Measurements from ENCODE around the gene ZCCHC7.

Gene ZCCHC7

GRCh38 chr9:37221489-37222106 is 101.2 kb downstream of the ZCCHC7 start:
- Histone ChIP-seq H3K4me3 (replicated peaks; ENCODE audit: insufficient read depth, low read length) (no peak overlapping the region), H3K27me3 (ENCODE audit: insufficient read depth, poor library complexity, severe bottlenecking) (no peaks in the 10 kb centered on the region), H3K27ac (replicated peaks) (no peak overlapping the region)
- TF ChIP-seq REST (IDR thresholded peaks at IDR 0.05; ENCODE audit: insufficient replicate concordance, low read depth), result no peak
- TF ChIP-seq SPI1 (IDR thresholded peaks at IDR 0.05; ENCODE audit: borderline replicate concordance, low read depth), result no peak
- TF ChIP-seq, protein P1, sequence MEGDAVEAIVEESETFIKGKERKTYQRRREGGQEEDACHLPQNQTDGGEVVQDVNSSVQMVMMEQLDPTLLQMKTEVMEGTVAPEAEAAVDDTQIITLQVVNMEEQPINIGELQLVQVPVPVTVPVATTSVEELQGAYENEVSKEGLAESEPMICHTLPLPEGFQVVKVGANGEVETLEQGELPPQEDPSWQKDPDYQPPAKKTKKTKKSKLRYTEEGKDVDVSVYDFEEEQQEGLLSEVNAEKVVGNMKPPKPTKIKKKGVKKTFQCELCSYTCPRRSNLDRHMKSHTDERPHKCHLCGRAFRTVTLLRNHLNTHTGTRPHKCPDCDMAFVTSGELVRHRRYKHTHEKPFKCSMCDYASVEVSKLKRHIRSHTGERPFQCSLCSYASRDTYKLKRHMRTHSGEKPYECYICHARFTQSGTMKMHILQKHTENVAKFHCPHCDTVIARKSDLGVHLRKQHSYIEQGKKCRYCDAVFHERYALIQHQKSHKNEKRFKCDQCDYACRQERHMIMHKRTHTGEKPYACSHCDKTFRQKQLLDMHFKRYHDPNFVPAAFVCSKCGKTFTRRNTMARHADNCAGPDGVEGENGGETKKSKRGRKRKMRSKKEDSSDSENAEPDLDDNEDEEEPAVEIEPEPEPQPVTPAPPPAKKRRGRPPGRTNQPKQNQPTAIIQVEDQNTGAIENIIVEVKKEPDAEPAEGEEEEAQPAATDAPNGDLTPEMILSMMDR (IDR thresholded peaks at IDR 0.05; ENCODE audit: insufficient read depth, low read length), result no peak
- TF ChIP-seq GABPA (IDR thresholded peaks at IDR 0.05; ENCODE audit: low read depth), result no peak
- TF ChIP-seq POLR2AphosphoS5 (IDR thresholded peaks at IDR 0.05; ENCODE audit: low read depth), result no peak
- no peak for DNase-seq (ENCODE audit: low read depth in 1 of 2, low spot score in 1 of 2)

- TF ChIP-seq SPI1 (IDR thresholded peaks at IDR 0.05; ENCODE audit: borderline replicate concordance, low read depth), result no peak
- TF ChIP-seq, protein P1 (IDR thresholded peaks at IDR 0.05; ENCODE audit: insufficient read depth, low read length), result no peak
- no peak for TF ChIP-seq REST (IDR thresholded peaks at IDR 0.05; ENCODE audit: insufficient replicate concordance, low read depth)
- no peak for TF ChIP-seq GABPA (IDR thresholded peaks at IDR 0.05; ENCODE audit: low read depth)
- no peak for TF ChIP-seq POLR2AphosphoS5 (IDR thresholded peaks at IDR 0.05; ENCODE audit: low read depth)
- DNase-seq (ENCODE audit: low read depth in 1 of 2, low spot score in 1 of 2), result no peak
- no peaks in the 10 kb centered on the region for H3K27me3 ChIP-seq (ENCODE audit: insufficient read depth, poor library complexity, severe bottlenecking)
- no peak overlapping the region for H3K4me3 ChIP-seq (replicated peaks; ENCODE audit: insufficient read depth, low read length)
- H3K27ac ChIP-seq (replicated peaks), result no peak overlapping the region
Observed at GRCh38 chr9:37229455-37229854, 109.1 kb downstream of the ZCCHC7 start.

DNA sequence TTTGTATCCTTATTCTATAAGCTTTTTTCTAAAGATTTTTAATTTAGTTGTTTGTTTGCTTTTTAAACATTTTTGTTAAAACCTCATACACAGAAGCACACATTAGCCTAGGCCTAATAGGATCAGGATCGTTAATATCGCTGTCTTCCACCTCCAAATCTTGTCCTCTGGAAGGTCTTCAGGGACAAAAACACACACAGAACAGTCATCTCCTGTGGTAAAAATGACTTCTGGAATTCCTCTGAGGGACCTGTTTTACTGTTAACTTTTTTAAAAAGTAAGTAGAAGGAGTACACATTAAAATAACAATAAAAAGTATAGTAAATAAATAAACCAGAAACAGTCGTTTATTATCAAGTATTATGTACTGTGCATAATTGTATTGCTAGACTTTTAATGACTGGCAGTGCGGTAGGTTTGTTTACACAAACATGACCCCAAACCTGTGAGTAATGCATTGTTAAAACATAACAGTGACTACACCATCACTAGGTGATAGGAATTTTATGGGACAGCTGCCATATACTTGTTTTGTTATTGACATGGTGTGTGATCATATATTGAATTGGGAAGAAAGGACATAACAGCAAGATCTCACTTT is 109.6 kb downstream of the ZCCHC7 start:
- H3K4me3 ChIP-seq (replicated peaks; ENCODE audit: insufficient read depth, low read length), result no peak overlapping the region
- no peak for DNase-seq (ENCODE audit: low read depth in 1 of 2, low spot score in 1 of 2)
- H3K27me3 ChIP-seq (ENCODE audit: insufficient read depth, poor library complexity, severe bottlenecking), result no peaks in the 10 kb centered on the region
- H3K27ac ChIP-seq (replicated peaks), result no peak overlapping the region
- TF ChIP-seq, protein P1 (IDR thresholded peaks at IDR 0.05; ENCODE audit: insufficient read depth, low read length), result no peak
- TF ChIP-seq REST (IDR thresholded peaks at IDR 0.05; ENCODE audit: insufficient replicate concordance, low read depth) (no peak), POLR2AphosphoS5 (IDR thresholded peaks at IDR 0.05; ENCODE audit: low read depth) (no peak), SPI1 (IDR thresholded peaks at IDR 0.05; ENCODE audit: borderline replicate concordance, low read depth) (no peak), GABPA (IDR thresholded peaks at IDR 0.05; ENCODE audit: low read depth) (no peak)

All from HL-60 (cell line).